Adipocyte (in vitro differentiated cells): ENCODE results near the gene EML1.
A peak's percentile ranks its signal among the peaks of the same experiment; 100 is the strongest.

Source experiments
- DNase-seq: peaks from one replicate; pipeline ENCODE4 v3.0.0-alpha.2; 2015; ENCODE audit warnings: low read depth
- H3K27me3 ChIP-seq: replicated peaks from 2 replicates; pipeline ENCODE4 v1.7.0; 2013; ENCODE audit warnings: mild to moderate bottlenecking, low read length, moderate library complexity; ENCODE audit not compliant: control insufficient read depth, insufficient read depth
- H3K36me3 ChIP-seq: 2 replicates; pipeline ENCODE4 v1.7.0; 2013; ENCODE audit warnings: low read length, mild to moderate bottlenecking, moderate library complexity; ENCODE audit not compliant: control insufficient read depth, insufficient read depth, severe bottlenecking
- H3K4me1 ChIP-seq: 2 replicates; pipeline ENCODE4 v1.7.0; 2013; ENCODE audit warnings: mild to moderate bottlenecking, low read length, moderate library complexity; ENCODE audit not compliant: control insufficient read depth, insufficient read depth
- H3K4me3 ChIP-seq: 2 replicates; pipeline ENCODE4 v1.7.0; 2013; ENCODE audit warnings: mild to moderate bottlenecking, low read length, moderate library complexity
- H3K9ac ChIP-seq: 2 replicates; pipeline ENCODE4 v1.7.0; 2013; ENCODE audit warnings: mild to moderate bottlenecking, low read length, moderate library complexity
- H3K9me3 ChIP-seq: 2 replicates; pipeline ENCODE4 v1.7.0; 2013; ENCODE audit warnings: mild to moderate bottlenecking, low read length, moderate library complexity; ENCODE audit not compliant: control insufficient read depth

EML1 gene

DNA sequence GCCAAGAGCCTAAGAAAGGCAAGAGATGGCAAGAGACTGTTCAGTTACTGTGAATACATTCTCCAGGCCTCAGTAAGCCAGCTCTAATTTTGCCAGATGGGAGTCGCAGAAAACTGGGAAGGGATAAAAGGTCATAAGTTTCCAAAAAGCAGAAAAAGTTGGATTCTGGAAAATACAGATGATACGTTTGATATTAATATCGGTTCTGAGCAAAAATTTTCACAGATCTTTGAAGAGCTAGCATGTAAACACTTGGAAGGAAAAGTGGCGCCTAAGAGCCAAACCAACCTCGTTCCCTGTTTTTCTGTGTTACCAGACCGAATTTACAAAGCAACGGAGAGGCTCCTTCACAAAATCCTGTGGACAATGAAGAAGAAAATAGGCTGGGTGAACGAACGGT is 7.8 kb upstream of the EML1 start:
- no peak for DNase-seq
- no peaks in the 10 kb centered on the region for H3K36me3 ChIP-seq
- no peaks in the 10 kb centered on the region for H3K9me3 ChIP-seq
- no peak overlapping the region for H3K4me3 ChIP-seq
- H3K9ac ChIP-seq: no peak overlapping the region
- H3K27me3 ChIP-seq: no peaks in the 10 kb centered on the region
- no peaks in the 10 kb centered on the region for H3K4me1 ChIP-seq

GRCh38 chr14:99786511-99786989 is 6.7 kb upstream of the EML1 start:
- no peak overlapping the region for H3K4me3 ChIP-seq
- DNase-seq: no peak
- H3K9me3 ChIP-seq: no peaks in the 10 kb centered on the region

DNA sequence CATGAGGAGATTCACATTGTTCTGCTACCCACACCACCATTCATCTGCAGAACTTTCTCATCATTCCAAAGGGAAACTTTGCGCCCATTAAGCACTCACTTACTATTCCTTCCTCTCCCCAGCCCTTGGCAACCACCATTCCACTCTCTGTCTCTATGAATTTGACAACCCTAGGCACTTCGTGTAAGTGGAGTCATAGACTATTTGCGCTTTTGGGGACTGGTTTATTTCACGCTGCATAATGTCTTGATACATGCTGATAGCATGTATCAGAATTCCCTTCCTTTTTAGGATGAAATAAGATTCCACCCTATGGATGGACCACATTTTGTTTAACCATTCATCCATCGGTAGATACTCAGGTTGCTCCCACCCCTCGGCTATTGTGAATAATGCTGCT is 4.5 kb upstream of the EML1 start:
- Histone ChIP-seq H3K36me3 (no peaks in the 10 kb centered on the region), H3K4me1 (peaks cover 9% of the 10 kb centered on the region), H3K9ac (no peak overlapping the region), H3K4me3 (no peak overlapping the region), H3K9me3 (no peaks in the 10 kb centered on the region), H3K27me3 (no peaks in the 10 kb centered on the region)
- DNase-seq: no peak

More at GRCh38 chr14:99786511-99786989, 6.7 kb upstream of the EML1 start:
- no peaks in the 10 kb centered on the region for H3K36me3 ChIP-seq
- no peak overlapping the region for H3K9ac ChIP-seq
- H3K4me1 ChIP-seq: no peaks in the 10 kb centered on the region
- no peaks in the 10 kb centered on the region for H3K27me3 ChIP-seq

DNA sequence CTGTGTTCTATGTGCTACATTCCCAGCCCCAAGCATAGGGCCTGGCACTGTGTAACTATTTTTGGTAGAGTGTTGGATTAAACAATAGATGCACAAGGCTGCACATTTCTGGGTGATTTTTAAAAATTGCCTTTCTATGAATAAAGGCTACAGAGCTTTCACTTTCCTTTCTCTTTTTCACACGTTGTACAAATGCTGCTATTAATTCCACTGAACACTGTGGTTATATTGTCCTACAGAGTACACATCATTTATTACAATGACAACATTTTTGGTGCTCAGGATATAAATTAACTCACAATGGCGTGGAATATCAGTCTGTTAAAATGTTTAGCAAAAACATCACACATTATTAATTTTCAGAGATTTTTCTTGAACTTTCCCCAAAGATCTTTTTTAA is 3.6 kb upstream of the EML1 start:
- no peak overlapping the region for H3K9ac ChIP-seq
- H3K9me3 ChIP-seq: no peaks in the 10 kb centered on the region
- no peak for DNase-seq
- peaks cover 16% of the 10 kb centered on the region for H3K4me1 ChIP-seq
- no peaks in the 10 kb centered on the region for H3K27me3 ChIP-seq
- no peak overlapping the region for H3K4me3 ChIP-seq
- H3K36me3 ChIP-seq: no peaks in the 10 kb centered on the region

- H3K4me3 ChIP-seq: no peak overlapping the region
- H3K9ac ChIP-seq: no peak overlapping the region
- H3K27me3 ChIP-seq: no peaks in the 10 kb centered on the region
- peaks cover 24% of the 10 kb centered on the region for H3K4me1 ChIP-seq
- no peaks in the 10 kb centered on the region for H3K9me3 ChIP-seq
- H3K36me3 ChIP-seq: no peaks in the 10 kb centered on the region
- DNase-seq: no peak
Observed at GRCh38 chr14:99790201-99790977, 2.8 kb upstream of the EML1 start.

GRCh38 chr14:99790978-99791376 is 2.2 kb upstream of the EML1 start:
- DNase-seq: no peak
- Histone ChIP-seq H3K9me3 (no peaks in the 10 kb centered on the region), H3K27me3 (no peaks in the 10 kb centered on the region), H3K9ac (no peak overlapping the region), H3K4me3 (no peak overlapping the region), H3K4me1 (peaks cover 30% of the 10 kb centered on the region), H3K36me3 (no peaks in the 10 kb centered on the region)

GRCh38 chr14:99791476-99792209 is 1.6 kb upstream of the EML1 start:
- no peaks in the 10 kb centered on the region for H3K36me3 ChIP-seq
- no peaks in the 10 kb centered on the region for H3K9me3 ChIP-seq
- no peak for DNase-seq
- H3K4me3 ChIP-seq: peak overlapping the region; percentile 80
- H3K27me3 ChIP-seq: no peaks in the 10 kb centered on the region
- H3K9ac ChIP-seq: no peak overlapping the region
- peaks cover 30% of the 10 kb centered on the region for H3K4me1 ChIP-seq

DNA sequence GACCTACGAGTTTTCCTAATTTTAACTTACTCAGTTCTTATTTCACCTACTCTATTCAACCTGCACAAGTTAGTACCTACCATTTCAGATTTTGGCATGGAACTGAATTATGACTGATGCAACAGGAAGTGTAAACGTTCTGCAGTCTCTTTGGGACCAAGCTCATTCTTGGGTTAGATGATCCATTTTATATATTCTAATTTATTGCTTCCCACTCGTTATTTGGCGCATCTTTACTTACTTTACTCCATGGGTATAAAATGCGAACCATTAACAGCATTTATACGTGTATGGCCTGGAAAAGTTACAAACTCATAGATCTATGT is 1.0 kb upstream of the EML1 start:
- Histone ChIP-seq H3K9me3 (peaks cover under 1% of the 10 kb centered on the region), H3K4me1 (peaks cover 30% of the 10 kb centered on the region), H3K36me3 (no peaks in the 10 kb centered on the region), H3K4me3 (peak overlapping the region; percentile 80), H3K27me3 (no peaks in the 10 kb centered on the region), H3K9ac (peak overlapping the region; percentile 86)
- no peak for DNase-seq

DNA sequence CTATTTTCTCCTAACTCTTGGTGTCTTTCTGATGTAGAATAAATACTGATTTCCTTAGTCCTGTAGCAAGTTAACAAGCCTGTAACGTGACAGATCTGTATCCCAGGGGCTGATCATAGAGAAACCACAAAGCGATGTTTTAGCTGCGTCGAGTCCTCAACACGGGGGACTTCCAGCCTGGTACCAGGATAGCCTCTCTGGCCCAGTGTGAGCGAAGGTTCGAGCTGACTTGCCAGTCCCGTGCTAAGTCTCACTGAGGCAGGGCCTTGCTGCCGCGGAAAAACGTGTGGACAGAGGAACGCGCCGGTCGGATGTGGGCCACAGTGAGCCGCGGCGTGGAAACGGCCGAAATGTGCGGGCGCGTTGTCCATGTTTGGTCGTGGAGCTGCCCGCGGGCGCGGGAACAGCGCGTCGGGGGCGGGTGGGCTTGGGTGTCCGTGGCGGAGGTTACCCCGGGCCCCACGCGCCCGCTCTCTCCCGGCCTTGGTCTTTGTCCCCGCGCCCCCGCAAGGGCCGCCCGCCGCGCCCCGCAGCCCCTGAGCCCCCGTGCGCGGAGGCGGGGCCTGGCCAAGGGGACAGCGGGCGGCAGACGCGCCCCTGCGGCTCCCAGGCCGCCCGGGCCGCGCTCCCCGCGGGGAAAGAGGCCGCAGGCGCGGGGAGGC is 531 bp upstream of the EML1 start:
- H3K4me1 ChIP-seq: peaks cover 30% of the 10 kb centered on the region
- H3K27me3 ChIP-seq: no peaks in the 10 kb centered on the region
- H3K4me3 ChIP-seq: peak overlapping the region; percentile 80
- peak overlapping the region; percentile 86 for H3K9ac ChIP-seq
- no peaks in the 10 kb centered on the region for H3K36me3 ChIP-seq
- DNase-seq: peak; percentile 56
- H3K9me3 ChIP-seq: peaks cover 6% of the 10 kb centered on the region

DNA sequence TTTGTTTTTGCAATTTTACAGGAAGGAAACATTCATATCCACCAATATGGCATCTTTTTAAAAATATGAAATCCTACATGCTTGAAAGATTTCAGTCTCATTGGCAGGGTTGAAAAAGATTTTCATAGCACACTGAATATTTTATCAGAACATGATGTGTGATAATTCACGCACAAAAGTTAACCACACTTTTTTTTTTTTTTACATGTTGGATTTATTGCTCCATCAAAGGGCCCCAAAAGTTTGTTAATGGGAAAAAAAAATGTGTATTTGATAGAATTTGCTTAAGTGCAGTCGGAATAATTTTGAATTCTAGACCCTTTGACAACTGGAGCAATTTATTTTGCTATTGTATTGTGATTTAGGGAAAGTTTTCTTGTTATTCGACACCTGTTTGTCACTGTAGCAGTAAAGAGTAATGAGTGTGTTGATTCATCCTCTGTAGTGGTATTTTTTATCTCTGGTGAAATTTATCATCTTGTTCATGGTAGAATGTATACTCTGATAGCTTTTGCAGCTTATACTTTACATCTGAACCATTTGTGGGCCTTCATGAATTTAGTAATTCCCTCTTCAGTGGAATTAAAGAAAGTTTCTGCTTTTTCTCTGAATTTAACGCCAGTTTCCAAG is 1.1 kb downstream of the EML1 start:
- DNase-seq: peak; percentile 28
- H3K9me3 ChIP-seq: peaks cover 8% of the 10 kb centered on the region
- H3K4me1 ChIP-seq: peaks cover 34% of the 10 kb centered on the region
- H3K4me3 ChIP-seq: peak overlapping the region; percentile 84
- peak overlapping the region; percentile 83 for H3K9ac ChIP-seq
- no peaks in the 10 kb centered on the region for H3K36me3 ChIP-seq
- H3K27me3 ChIP-seq: no peaks in the 10 kb centered on the region

- Histone ChIP-seq H3K4me1 (peaks cover 34% of the 10 kb centered on the region), H3K36me3 (no peaks in the 10 kb centered on the region), H3K9ac (no peak overlapping the region), H3K9me3 (peaks cover 8% of the 10 kb centered on the region), H3K4me3 (no peak overlapping the region), H3K27me3 (no peaks in the 10 kb centered on the region)
- DNase-seq: no peak
Observed at GRCh38 chr14:99795046-99795445, 1.8 kb downstream of the EML1 start.
